ENCODE results near the gene GLB1L3. TPM values are rescaled to one million over a fixed set of nuclear protein-coding genes. Genes with fewer than 3 reads are reported as not detected.
A peak's percentile ranks its signal among the peaks of the same experiment; 100 is the strongest.

Gene GLB1L3, protein sequence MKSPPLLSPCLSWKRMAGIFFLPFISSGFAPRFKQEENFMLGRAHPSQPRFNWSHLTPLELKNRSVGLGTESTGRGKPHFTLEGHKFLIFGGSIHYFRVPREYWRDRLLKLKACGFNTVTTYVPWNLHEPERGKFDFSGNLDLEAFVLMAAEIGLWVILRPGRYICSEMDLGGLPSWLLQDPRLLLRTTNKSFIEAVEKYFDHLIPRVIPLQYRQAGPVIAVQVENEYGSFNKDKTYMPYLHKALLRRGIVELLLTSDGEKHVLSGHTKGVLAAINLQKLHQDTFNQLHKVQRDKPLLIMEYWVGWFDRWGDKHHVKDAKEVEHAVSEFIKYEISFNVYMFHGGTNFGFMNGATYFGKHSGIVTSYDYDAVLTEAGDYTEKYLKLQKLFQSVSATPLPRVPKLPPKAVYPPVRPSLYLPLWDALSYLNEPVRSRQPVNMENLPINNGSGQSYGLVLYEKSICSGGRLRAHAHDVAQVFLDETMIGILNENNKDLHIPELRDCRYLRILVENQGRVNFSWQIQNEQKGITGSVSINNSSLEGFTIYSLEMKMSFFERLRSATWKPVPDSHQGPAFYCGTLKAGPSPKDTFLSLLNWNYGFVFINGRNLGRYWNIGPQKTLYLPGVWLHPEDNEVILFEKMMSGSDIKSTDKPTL
- total RNA-seq: 10 to 100 TPM in 1 of 5 experiments, 1 to 10 TPM in 4; 1.0 to 11.4 (median 2.5) TPM
- polyA plus RNA-seq: 1 to 10 TPM; 2.4 to 2.8 TPM
- 7.4 reads per million, percentile 30 among the genes with 10 or more reads in this experiment for total RNA-seq

DNA sequence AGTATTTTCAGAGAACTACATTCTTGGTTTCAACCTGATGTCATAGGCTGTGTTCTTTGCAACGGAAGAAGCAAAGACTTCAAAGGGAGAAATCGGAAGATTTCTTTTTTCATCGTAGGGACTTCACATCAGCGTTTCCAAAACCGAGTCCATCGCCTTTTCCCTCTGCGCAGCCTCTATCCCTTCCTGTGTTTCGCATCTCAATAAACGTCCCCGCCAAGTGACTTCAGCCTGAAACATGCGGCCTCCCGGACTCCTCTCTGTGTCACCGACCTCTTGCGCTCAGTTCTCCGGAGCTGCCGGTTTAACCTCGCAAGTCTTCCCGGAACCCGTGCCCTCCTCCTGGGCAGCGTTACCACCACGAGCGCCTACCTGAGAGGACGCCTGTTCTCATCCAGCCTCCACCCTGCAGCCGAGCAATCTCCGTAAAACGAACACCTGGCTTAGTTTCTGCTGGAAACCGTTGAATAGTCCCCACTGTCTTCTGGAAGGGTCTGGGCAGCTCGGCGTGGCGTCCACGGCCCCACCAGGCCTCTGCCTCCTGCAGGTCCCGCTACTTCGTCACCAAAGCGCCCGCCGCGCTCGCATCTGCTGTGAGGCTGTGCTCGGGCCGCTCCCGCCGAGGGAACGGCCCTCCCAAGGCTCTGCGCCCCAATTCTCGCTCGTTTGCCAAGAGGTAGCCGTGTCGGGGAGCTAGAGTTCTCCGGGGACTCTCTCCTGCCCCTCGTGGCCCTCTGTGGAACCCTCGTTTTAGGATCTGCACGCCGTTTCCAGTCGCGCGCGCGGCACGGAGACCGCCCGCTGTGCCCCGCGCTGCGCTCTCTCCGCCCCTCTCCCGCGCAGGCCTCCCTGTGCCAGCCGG, at the start of gene GLB1L3:
Gene GLB1L3, plus strand, starts transcription at position 846 of the 862 bp plus-strand sequence. CDS start 362 bp downstream, outside the sequence.
- Histone ChIP-seq H3K4me3 (ENCODE audit: low read length) (peak within 1 kb of the TSS; percentile 93), H3K36me3 (ENCODE audit: control insufficient read depth in 2 of 3, insufficient read depth in 3 of 3, low read length in 3 of 3) (no peaks in the 10 kb centered on the region), H3K27ac (ENCODE audit: low read depth, low read length) (peak within 1 kb of the TSS; percentile 69), H3K4me1 (ENCODE audit: control insufficient read depth in 2 of 2, insufficient read depth in 2 of 2, low read length in 2 of 2) (peaks cover 21 to 31% of the 10 kb centered on the region in 2 donors), H3K27me3 (ENCODE audit: control insufficient read depth in 2 of 2, insufficient read depth in 2 of 2, low read length in 2 of 2) (no peaks in the 10 kb centered on the region), H3K9me3 (ENCODE audit: control insufficient read depth in 2 of 3, low read length in 3 of 3) (no peaks in the 10 kb centered on the region)
- peaks cover 0 to 11% (median 4%) of the 10 kb centered on the region in 5 donors for H3K27me3 Mint-ChIP-seq
- ATAC-seq: peak; percentile 94
- peaks cover 0 to 25% (median 0%) of the 10 kb centered on the region in 5 donors for H3K36me3 Mint-ChIP-seq
- peaks cover 0 to 6% (median 0%) of the 10 kb centered on the region in 11 donors for H3K9me3 Mint-ChIP-seq
- CTCF ChIA-PET: interaction anchor here (0.5 to 1.4 kb wide), 10 partner anchors 12 to 70 kb away, joined by 3 to 7 read pairs (median 3); partner anchors contain the start of genes NCAPD3 and VPS26B
- H3K4me1 Mint-ChIP-seq: peaks cover 26 to 54% (median 50%) of the 10 kb centered on the region in 7 donors
- DNase-seq: peak; percentile 58 to 81 (median 79)
- intact Hi-C loops (cut with micrococcal nuclease): loop anchor here (1.0 to 5.0 kb wide), 10 partner anchors 13 to 328 kb away; partner anchors contain the start of genes ACAD8 (in 2 of the 2), GLB1L2 (in 2 of the 2), THYN1 (in 2 of the 2) and IGSF9B (in 1 of the 2)
- POLR2A ChIA-PET: interaction anchor here (0.8 to 3.0 kb wide), 8 partner anchors 14 to 56 kb away, joined by 3 to 22 read pairs (median 4); partner anchors contain the start of genes ACAD8, GLB1L2, NCAPD3 and THYN1
- peak within 1 kb of the TSS; percentile 66 to 94 (median 92) for H3K27ac Mint-ChIP-seq
- H3K4me3 Mint-ChIP-seq: peak within 1 kb of the TSS; percentile 90 to 99 (median 95)

GRCh38 chr11:134226806-134227325, 49.3 kb upstream of the GLB1L3 start:
- DNase-seq (no peak), ATAC-seq (no peak)
- Mint-ChIP-seq H3K27me3 (peaks cover 0 to 4% (median 0%) of the 10 kb centered on the region in 5 donors), H3K9me3 (peaks cover 0 to 5% (median 0%) of the 10 kb centered on the region in 11 donors), H3K36me3 (peaks cover 0 to 27% (median 0%) of the 10 kb centered on the region in 5 donors), H3K27ac (peak overlapping the region in 3 of 9 donors; percentile 33 to 91 (median 66)), H3K4me3 (peak overlapping the region; percentile 79 to 98 (median 94)), H3K4me1 (peaks cover 59 to 86% (median 74%) of the 10 kb centered on the region in 7 donors)
- ChIA-PET CTCF (no interaction called here), POLR2A (interaction anchor here (1.0 to 7.4 kb wide), 3 partner anchors 16 to 35 kb away, joined by 3 to 111 read pairs (median 6); partner anchors contain the start of genes ACAD8 and THYN1)
- H3K27ac ChIP-seq (ENCODE audit: low read depth, low read length): no peak overlapping the region
- H3K36me3 ChIP-seq (ENCODE audit: control insufficient read depth in 2 of 3, insufficient read depth in 3 of 3, low read length in 3 of 3): peaks cover 0 to 4% (median 0%) of the 10 kb centered on the region in 3 experiments
- H3K4me1 ChIP-seq (ENCODE audit: control insufficient read depth in 2 of 2, insufficient read depth in 2 of 2, low read length in 2 of 2): peaks cover 61 to 63% of the 10 kb centered on the region in 2 donors
- H3K27me3 ChIP-seq (ENCODE audit: control insufficient read depth in 2 of 2, insufficient read depth in 2 of 2, low read length in 2 of 2): no peaks in the 10 kb centered on the region
- H3K9me3 ChIP-seq (ENCODE audit: control insufficient read depth in 2 of 3, low read length in 3 of 3): no peaks in the 10 kb centered on the region
- intact Hi-C loops (cut with micrococcal nuclease): loop anchor here (5.0 to 10.0 kb wide), 3 partner anchors 162 to 300 kb away; partner anchors contain the start of gene JAM3 (in 1 of the 2)
- H3K4me3 ChIP-seq (ENCODE audit: low read length): peak overlapping the region; percentile 94

GRCh38 chr11:134228625-134229024, 47.6 kb upstream of the GLB1L3 start:
- Histone ChIP-seq H3K9me3 (ENCODE audit: control insufficient read depth in 2 of 3, low read length in 3 of 3) (no peaks in the 10 kb centered on the region), H3K27ac (ENCODE audit: low read depth, low read length) (no peak overlapping the region), H3K4me3 (ENCODE audit: low read length) (no peak overlapping the region), H3K36me3 (ENCODE audit: control insufficient read depth in 2 of 3, insufficient read depth in 3 of 3, low read length in 3 of 3) (peaks cover 0 to 4% (median 0%) of the 10 kb centered on the region in 3 experiments), H3K27me3 (ENCODE audit: control insufficient read depth in 2 of 2, insufficient read depth in 2 of 2, low read length in 2 of 2) (no peaks in the 10 kb centered on the region), H3K4me1 (ENCODE audit: control insufficient read depth in 2 of 2, insufficient read depth in 2 of 2, low read length in 2 of 2) (peaks cover 50 to 63% of the 10 kb centered on the region in 2 donors)
- DNase-seq (peak in 1 of 9 donors; percentile 12), ATAC-seq (no peak)
- intact Hi-C loops (cut with micrococcal nuclease): loop anchor here (5.0 to 10.0 kb wide), 3 partner anchors 164 to 301 kb away; partner anchors contain the start of gene JAM3 (in 1 of the 2)
- ChIA-PET CTCF (no interaction called here), POLR2A (interaction anchor here (7.4 kb wide), 1 partner anchor 23 kb away, joined by 111 read pairs; the partner anchor contains the start of genes ACAD8 and THYN1)
- peak overlapping the region in 3 of 9 donors; percentile 2 to 58 (median 19) for H3K27ac Mint-ChIP-seq
- peaks cover 0 to 5% (median 0%) of the 10 kb centered on the region in 11 donors for H3K9me3 Mint-ChIP-seq
- H3K27me3 Mint-ChIP-seq: peaks cover 0 to 4% (median 0%) of the 10 kb centered on the region in 5 donors
- peak overlapping the region in 8 of 10 donors; percentile 38 to 89 (median 60) for H3K4me3 Mint-ChIP-seq
- H3K4me1 Mint-ChIP-seq: peaks cover 51 to 81% (median 70%) of the 10 kb centered on the region in 7 donors
- H3K36me3 Mint-ChIP-seq: peaks cover 0 to 22% (median 0%) of the 10 kb centered on the region in 5 donors

- Histone ChIP-seq H3K4me1 (ENCODE audit: control insufficient read depth in 2 of 2, insufficient read depth in 2 of 2, low read length in 2 of 2) (peaks cover 50 to 63% of the 10 kb centered on the region in 2 donors), H3K27me3 (ENCODE audit: control insufficient read depth in 2 of 2, insufficient read depth in 2 of 2, low read length in 2 of 2) (no peaks in the 10 kb centered on the region), H3K4me3 (ENCODE audit: low read length) (no peak overlapping the region), H3K9me3 (ENCODE audit: control insufficient read depth in 2 of 3, low read length in 3 of 3) (no peaks in the 10 kb centered on the region), H3K36me3 (ENCODE audit: control insufficient read depth in 2 of 3, insufficient read depth in 3 of 3, low read length in 3 of 3) (peaks cover 0 to 4% (median 0%) of the 10 kb centered on the region in 3 experiments), H3K27ac (ENCODE audit: low read depth, low read length) (no peak overlapping the region)
- no peaks in the 10 kb centered on the region for H3K9me3 Mint-ChIP-seq
- POLR2A ChIA-PET: interaction anchor here (7.4 kb wide), 1 partner anchor 22 kb away, joined by 111 read pairs; the partner anchor contains the start of genes ACAD8 and THYN1
- peaks cover 0 to 22% (median 0%) of the 10 kb centered on the region in 5 donors for H3K36me3 Mint-ChIP-seq
- ATAC-seq: no peak
- H3K27me3 Mint-ChIP-seq: no peaks in the 10 kb centered on the region
- H3K27ac Mint-ChIP-seq: peak overlapping the region in 8 of 9 donors; percentile 34 to 90 (median 75)
- CTCF ChIA-PET: interaction anchor here (0.6 kb wide), 1 partner anchor 210 kb away, joined by 3 read pairs; no protein-coding TSS in a partner anchor
- peaks cover 51 to 77% (median 70%) of the 10 kb centered on the region in 7 donors for H3K4me1 Mint-ChIP-seq
- DNase-seq: no peak
- H3K4me3 Mint-ChIP-seq: peak overlapping the region in 8 of 10 donors; percentile 23 to 82 (median 54)
- intact Hi-C loops (cut with micrococcal nuclease): loop anchor here (5.0 to 10.0 kb wide), 3 partner anchors 164 to 302 kb away; partner anchors contain the start of gene JAM3 (in 1 of the 2)
Observed at GRCh38 chr11:134229126-134229790, 46.9 kb upstream of the GLB1L3 start.

DNA sequence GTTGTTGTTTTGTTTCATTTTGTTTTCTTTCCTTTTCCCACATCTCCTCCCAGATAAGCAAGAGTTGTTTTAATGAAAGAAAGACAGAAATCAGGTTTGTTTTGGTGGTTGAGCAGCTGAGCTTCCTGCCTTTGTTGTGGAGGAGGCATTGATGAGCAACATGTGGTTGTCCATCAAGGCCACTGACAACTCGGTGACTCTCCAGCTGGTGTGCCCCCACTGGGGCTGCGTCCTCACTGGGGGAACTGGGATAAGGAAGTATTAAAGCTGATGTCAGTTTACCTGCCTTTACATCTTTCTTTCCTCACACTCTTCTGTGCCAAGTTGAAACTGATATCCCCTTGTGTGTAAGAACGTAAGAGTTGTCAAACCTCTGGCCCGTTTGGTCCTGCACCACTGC, 45.8 kb upstream of the GLB1L3 start:
- Mint-ChIP-seq H3K4me3 (peak overlapping the region in 4 of 10 donors; percentile 16 to 70 (median 58)), H3K27ac (peak overlapping the region; percentile 23 to 90 (median 51)), H3K36me3 (peaks cover 0 to 24% (median 3%) of the 10 kb centered on the region in 5 donors), H3K9me3 (no peaks in the 10 kb centered on the region), H3K4me1 (peaks cover 51 to 77% (median 70%) of the 10 kb centered on the region in 7 donors), H3K27me3 (no peaks in the 10 kb centered on the region)
- ATAC-seq (no peak), DNase-seq (no peak)
- intact Hi-C loops (cut with micrococcal nuclease): no loop called here
- H3K4me3 ChIP-seq (ENCODE audit: low read length): no peak overlapping the region
- peaks cover 50 to 63% of the 10 kb centered on the region in 2 donors for H3K4me1 ChIP-seq (ENCODE audit: control insufficient read depth in 2 of 2, insufficient read depth in 2 of 2, low read length in 2 of 2)
- no peaks in the 10 kb centered on the region for H3K9me3 ChIP-seq (ENCODE audit: control insufficient read depth in 2 of 3, low read length in 3 of 3)
- H3K27ac ChIP-seq (ENCODE audit: low read depth, low read length): peak overlapping the region; percentile 9
- no peaks in the 10 kb centered on the region for H3K27me3 ChIP-seq (ENCODE audit: control insufficient read depth in 2 of 2, insufficient read depth in 2 of 2, low read length in 2 of 2)
- peaks cover 0 to 9% (median 4%) of the 10 kb centered on the region in 3 experiments for H3K36me3 ChIP-seq (ENCODE audit: control insufficient read depth in 2 of 3, insufficient read depth in 3 of 3, low read length in 3 of 3)
- CTCF ChIA-PET: interaction anchor here (1.1 kb wide), 1 partner anchor 23 kb away, joined by 5 read pairs; no protein-coding TSS in a partner anchor
- POLR2A ChIA-PET: interaction anchor here (1.1 kb wide), 1 partner anchor 19 kb away, joined by 4 read pairs; no protein-coding TSS in a partner anchor
